GM23248 (cell line): ENCODE measurements around the gene RAPGEF4. TPM values are rescaled to one million over a fixed set of nuclear protein-coding genes. Genes with fewer than 3 reads are reported as not detected.

Experiments
- DNase-seq: peaks from one replicate; pipeline ENCODE4 v3.0.0-alpha.2; 2015
- H2AFZ ChIP-seq: fragments of 200-600 bp; sonication (generic); 2 replicates; pipeline ENCODE4 v1.6.1; 2016; ENCODE audit warnings: antibody characterized with exemption
- H3F3A ChIP-seq: fragments of 200-600 bp; sonication (generic); 2 replicates; pipeline ENCODE4 v1.6.1; 2016; ENCODE audit warnings: mild to moderate bottlenecking, antibody characterized with exemption, mixed run types; ENCODE audit not compliant: insufficient read depth
- H3K27ac ChIP-seq: fragments of 200-600 bp; sonication (generic); 2 replicates; pipeline ENCODE4 v1.5.1; 2016; ENCODE audit warnings: mild to moderate bottlenecking
- H3K27me3 ChIP-seq: fragments of 200-600 bp; sonication (generic); replicated peaks from 2 replicates; pipeline ENCODE4 v1.6.1; 2016; ENCODE audit warnings: mild to moderate bottlenecking; ENCODE audit not compliant: insufficient read depth
- H3K36me3 ChIP-seq: fragments of 200-600 bp; sonication (generic); 2 replicates; pipeline ENCODE4 v1.6.1; 2016; ENCODE audit warnings: low read depth, mild to moderate bottlenecking
- H3K4me1 ChIP-seq: fragments of 200-600 bp; sonication (generic); 2 replicates; pipeline ENCODE4 v1.6.1; 2016; ENCODE audit warnings: mild to moderate bottlenecking; ENCODE audit not compliant: insufficient read depth
- H3K4me2 ChIP-seq: fragments of 200-600 bp; sonication (generic); one replicate; pipeline ENCODE4 v1.6.1; 2016; ENCODE audit warnings: mild to moderate bottlenecking; ENCODE audit not compliant: unreplicated experiment
- H3K4me3 ChIP-seq: fragments of 200-600 bp; sonication (generic); 2 replicates; pipeline ENCODE4 v1.5.1; 2016; ENCODE audit warnings: mild to moderate bottlenecking
- H3K79me2 ChIP-seq: fragments of 200-600 bp; sonication (generic); 2 replicates; pipeline ENCODE4 v1.6.1; 2016; ENCODE audit warnings: mild to moderate bottlenecking; ENCODE audit not compliant: insufficient read depth
- H3K9ac ChIP-seq: fragments of 200-600 bp; sonication (generic); 2 replicates; pipeline ENCODE4 v1.6.1; 2016; ENCODE audit warnings: mild to moderate bottlenecking
- H3K9me2 ChIP-seq: fragments of 200-600 bp; sonication (generic); 2 replicates; pipeline ENCODE4 v1.6.1; 2016; ENCODE audit warnings: mixed run types, mild to moderate bottlenecking, moderate library complexity; ENCODE audit not compliant: insufficient read depth
- H3K9me3 ChIP-seq: fragments of 200-600 bp; sonication (generic); one replicate; pipeline ENCODE4 v1.6.1; 2017; ENCODE audit warnings: low read depth
- H4K20me1 ChIP-seq: fragments of 200-600 bp; sonication (generic); 2 replicates; pipeline ENCODE4 v1.6.0; 2016; ENCODE audit not compliant: insufficient read depth
- EZH2 ChIP-seq: fragments of 200-600 bp; sonication (generic); IDR thresholded peaks from 2 replicates; pipeline ENCODE4 v1.6.1; 2018; ENCODE audit warnings: antibody characterized with exemption, mild to moderate bottlenecking; ENCODE audit not compliant: insufficient read depth, poor library complexity, severe bottlenecking
- EZH2phosphoT487 ChIP-seq: fragments of 200-600 bp; sonication (generic); IDR thresholded peaks from 2 replicates; pipeline ENCODE4 v1.6.1; 2018; ENCODE audit warnings: antibody characterized with exemption, moderate library complexity, mild to moderate bottlenecking, low read depth; ENCODE audit not compliant: insufficient read depth
- WGBS, 2 experiments: methylation state at CpG; one replicate each; pipeline ENCODE4 v1.1.6; 2015 to 2017; ENCODE audit warnings: low lambda C conversion rate in 2 of 2, low coverage in 1 of 2; ENCODE audit errors: missing lambda C conversion rate in 2 of 2; 5-methylcytosine and 5-hydroxymethylcytosine counted together
- in situ Hi-C: fragments of 300-500 bp; cut with MboI; formaldehyde crosslinking; loops from 2 replicates; pipeline ENCODE4 v1.15.0; 2020
- polyA plus RNA-seq: library from polyadenylated mRNA; unstranded; fragments of >200 nt; fragmentation: Nextera tagmentation; extraction: Ambion mirVana; gene quantifications from 2 replicates; pipeline ENCODE4 v1.2.1, GENCODE V29; 2016
- total RNA-seq: library from RNA; depleted of rRNA; stranded (reverse); fragments of >200 nt; shearing (Covaris generic); gene quantifications from 2 replicates; pipeline ENCODE4 v1.2.3, GENCODE V29; 2014

Gene RAPGEF4
- total and polyA plus RNA-seq, 2 experiments from 2014 or later, result 2.2 TPM; not detected in 1

GRCh38 chr2:172846551-172846950 is 110.9 kb downstream of the RAPGEF4 start:
- H4K20me1 ChIP-seq, result no peaks in the 10 kb centered on the region
- H3K9ac ChIP-seq, result no peak overlapping the region
- no peaks in the 10 kb centered on the region for H3K36me3 ChIP-seq
- H3K79me2 ChIP-seq, result no peaks in the 10 kb centered on the region
- no peak overlapping the region for H3K4me2 ChIP-seq
- H3K4me1 ChIP-seq, result no peaks in the 10 kb centered on the region
- H3K27me3 ChIP-seq, result no peaks in the 10 kb centered on the region
- H3F3A ChIP-seq, result no peaks in the 10 kb centered on the region
- no peak overlapping the region for H3K4me3 ChIP-seq
- no peak for DNase-seq
- H3K27ac ChIP-seq, result no peak overlapping the region
- in situ Hi-C loops, result no loop called here
- H3K9me2 ChIP-seq, result no peaks in the 10 kb centered on the region
- no peak overlapping the region for H2AFZ ChIP-seq
- TF ChIP-seq EZH2phosphoT487 (no peak), EZH2 (no peak)
- 77% methylated on average over 5 of the region's 5 CpGs for WGBS, 2 experiments
- no peaks in the 10 kb centered on the region for H3K9me3 ChIP-seq

- Histone ChIP-seq H3K36me3 (no peaks in the 10 kb centered on the region), H3F3A (no peaks in the 10 kb centered on the region), H3K9ac (no peak overlapping the region), H4K20me1 (no peaks in the 10 kb centered on the region), H3K4me1 (no peaks in the 10 kb centered on the region), H2AFZ (no peak overlapping the region), H3K27me3 (no peaks in the 10 kb centered on the region), H3K27ac (no peak overlapping the region), H3K9me3 (no peaks in the 10 kb centered on the region), H3K4me3 (no peak overlapping the region), H3K4me2 (no peak overlapping the region), H3K79me2 (no peaks in the 10 kb centered on the region), H3K9me2 (no peaks in the 10 kb centered on the region)
- in situ Hi-C loops, result no loop called here
- 76 to 79% methylated on average over 5 of the region's 5 CpGs for WGBS, 2 experiments
- TF ChIP-seq EZH2phosphoT487 (no peak), EZH2 (no peak)
- DNase-seq, result no peak
Observed at GRCh38 chr2:172847188-172847587, 111.5 kb downstream of the RAPGEF4 start.

GRCh38 chr2:172848519-172848918 is 112.9 kb downstream of the RAPGEF4 start:
- H4K20me1 ChIP-seq, result no peaks in the 10 kb centered on the region
- no peaks in the 10 kb centered on the region for H3F3A ChIP-seq
- no peak overlapping the region for H2AFZ ChIP-seq
- TF ChIP-seq EZH2phosphoT487 (no peak), EZH2 (no peak)
- no peaks in the 10 kb centered on the region for H3K36me3 ChIP-seq
- H3K9ac ChIP-seq, result no peak overlapping the region
- H3K27me3 ChIP-seq, result no peaks in the 10 kb centered on the region
- no peak for DNase-seq
- H3K4me1 ChIP-seq, result no peaks in the 10 kb centered on the region
- no peak overlapping the region for H3K27ac ChIP-seq
- H3K79me2 ChIP-seq, result no peaks in the 10 kb centered on the region
- H3K9me2 ChIP-seq, result no peaks in the 10 kb centered on the region
- 41 to 59% methylated on average over 2 of the region's 2 CpGs for WGBS, 2 experiments
- H3K4me2 ChIP-seq, result no peak overlapping the region
- H3K4me3 ChIP-seq, result no peak overlapping the region
- in situ Hi-C loops, result no loop called here
- no peaks in the 10 kb centered on the region for H3K9me3 ChIP-seq

GRCh38 chr2:172849519-172850217 is 114.0 kb downstream of the RAPGEF4 start:
- DNase-seq, result no peak
- H3K4me3 ChIP-seq, result no peak overlapping the region
- no peak overlapping the region for H3K9ac ChIP-seq
- in situ Hi-C loops, result no loop called here
- 77 to 79% methylated on average over 4 of the region's 4 CpGs for WGBS, 2 experiments
- H4K20me1 ChIP-seq, result no peaks in the 10 kb centered on the region
- H3K36me3 ChIP-seq, result no peaks in the 10 kb centered on the region
- no peaks in the 10 kb centered on the region for H3K4me1 ChIP-seq
- H3K4me2 ChIP-seq, result no peak overlapping the region
- H3K27ac ChIP-seq, result no peak overlapping the region
- H3K79me2 ChIP-seq, result no peaks in the 10 kb centered on the region
- H3K9me3 ChIP-seq, result no peaks in the 10 kb centered on the region
- H2AFZ ChIP-seq, result no peak overlapping the region
- no peaks in the 10 kb centered on the region for H3K9me2 ChIP-seq
- no peaks in the 10 kb centered on the region for H3F3A ChIP-seq
- no peaks in the 10 kb centered on the region for H3K27me3 ChIP-seq
- no peak for TF ChIP-seq EZH2phosphoT487
- no peak for TF ChIP-seq EZH2

- H3K4me2 ChIP-seq, result no peak overlapping the region
- H3K27ac ChIP-seq, result no peak overlapping the region
- H3K9me2 ChIP-seq, result no peaks in the 10 kb centered on the region
- H3K79me2 ChIP-seq, result no peaks in the 10 kb centered on the region
- H3K4me1 ChIP-seq, result no peaks in the 10 kb centered on the region
- no peak overlapping the region for H3K4me3 ChIP-seq
- H2AFZ ChIP-seq, result no peak overlapping the region
- H3K9ac ChIP-seq, result no peak overlapping the region
- no peaks in the 10 kb centered on the region for H3K27me3 ChIP-seq
- DNase-seq, result no peak
- H3K9me3 ChIP-seq, result no peaks in the 10 kb centered on the region
- in situ Hi-C loops, result no loop called here
- no peaks in the 10 kb centered on the region for H4K20me1 ChIP-seq
- no peaks in the 10 kb centered on the region for H3K36me3 ChIP-seq
- no peaks in the 10 kb centered on the region for H3F3A ChIP-seq
- TF ChIP-seq EZH2, result no peak
- TF ChIP-seq EZH2phosphoT487, result no peak
Observed at GRCh38 chr2:172855588-172855987, 119.9 kb downstream of the RAPGEF4 start.
